MCF 10A (cell line): ENCODE measurements around the gene CCDC142. TPM values are rescaled to one million over a fixed set of nuclear protein-coding genes. Genes with fewer than 3 reads are reported as not detected.

Source experiments
- BruUV-seq: library from RNA; stranded (reverse); fragments of 400-500 nt; replicated peaks from 2 replicates; lab custom pipeline; 2021; lab: Mats Ljungman, UMichigan
- CTCF ChIA-PET: fragments of 300-600 bp; sonication (Branson Sonifier 250); formaldehyde crosslinking; extraction: SDS; loops from one replicate; lab custom pipeline; 2021; ENCODE audit warnings: antibody characterized with exemption, inconsistent platforms; lab: Yijun Ruan, JAX
- POLR2A ChIA-PET: fragments of 300-600, 350-650 bp; sonication (Branson Sonifier 250); formaldehyde crosslinking; extraction: SDS; loops from one replicate; lab custom pipeline; 2020; ENCODE audit warnings: antibody characterized with exemption, inconsistent platforms; lab: Yijun Ruan, JAX
- DNase-seq: peaks from one replicate; pipeline ENCODE4 v3.0.0-alpha.2; 2018; ENCODE audit not compliant: unreplicated experiment
- H3K27ac Mint-ChIP-seq: one replicate; pipeline ENCODE4 v1.8.0; 2022; ENCODE audit warnings: mild to moderate bottlenecking, low read depth, mixed read lengths; ENCODE audit not compliant: unreplicated experiment
- H3K27me3 Mint-ChIP-seq: one replicate; pipeline ENCODE4 v1.8.0; 2022; ENCODE audit warnings: mixed read lengths; ENCODE audit not compliant: insufficient read depth, unreplicated experiment
- H3K36me3 Mint-ChIP-seq: one replicate; pipeline ENCODE4 v1.8.0; 2022; ENCODE audit warnings: mild to moderate bottlenecking, moderate library complexity, mixed read lengths; ENCODE audit not compliant: insufficient read depth, unreplicated experiment
- H3K4me1 Mint-ChIP-seq: one replicate; pipeline ENCODE4 v1.8.0; 2022; ENCODE audit warnings: mixed read lengths; ENCODE audit not compliant: insufficient read depth, unreplicated experiment
- H3K4me3 Mint-ChIP-seq: one replicate; pipeline ENCODE4 v1.8.0; 2022; ENCODE audit warnings: mild to moderate bottlenecking, moderate library complexity, mixed read lengths; ENCODE audit not compliant: unreplicated experiment
- H3K9me3 Mint-ChIP-seq: one replicate; pipeline ENCODE4 v1.8.0; 2022; ENCODE audit warnings: mixed read lengths; ENCODE audit not compliant: unreplicated experiment
- intact Hi-C: fragments of 100-400 bp; cut with micrococcal nuclease; formaldehyde crosslinking; loops from 2 replicates; pipeline ENCODE4 v1.14.1; 2022
- total RNA-seq: library from RNA; stranded (reverse); gene quantifications from 2 replicates; pipeline ENCODE4 v1.2.3, GENCODE V29; 2022
- TF ChIP-seq, protein P1 (sequence below): fragments of 200-600 bp; IDR thresholded peaks from one replicate; pipeline ENCODE4 v1.8.0; 2022; ENCODE audit warnings: antibody characterized with exemption, mild to moderate bottlenecking; ENCODE audit not compliant: unreplicated experiment

The CCDC142 gene
- total RNA-seq, 1 experiment from 2014 or later = 10.1 TPM

DNA sequence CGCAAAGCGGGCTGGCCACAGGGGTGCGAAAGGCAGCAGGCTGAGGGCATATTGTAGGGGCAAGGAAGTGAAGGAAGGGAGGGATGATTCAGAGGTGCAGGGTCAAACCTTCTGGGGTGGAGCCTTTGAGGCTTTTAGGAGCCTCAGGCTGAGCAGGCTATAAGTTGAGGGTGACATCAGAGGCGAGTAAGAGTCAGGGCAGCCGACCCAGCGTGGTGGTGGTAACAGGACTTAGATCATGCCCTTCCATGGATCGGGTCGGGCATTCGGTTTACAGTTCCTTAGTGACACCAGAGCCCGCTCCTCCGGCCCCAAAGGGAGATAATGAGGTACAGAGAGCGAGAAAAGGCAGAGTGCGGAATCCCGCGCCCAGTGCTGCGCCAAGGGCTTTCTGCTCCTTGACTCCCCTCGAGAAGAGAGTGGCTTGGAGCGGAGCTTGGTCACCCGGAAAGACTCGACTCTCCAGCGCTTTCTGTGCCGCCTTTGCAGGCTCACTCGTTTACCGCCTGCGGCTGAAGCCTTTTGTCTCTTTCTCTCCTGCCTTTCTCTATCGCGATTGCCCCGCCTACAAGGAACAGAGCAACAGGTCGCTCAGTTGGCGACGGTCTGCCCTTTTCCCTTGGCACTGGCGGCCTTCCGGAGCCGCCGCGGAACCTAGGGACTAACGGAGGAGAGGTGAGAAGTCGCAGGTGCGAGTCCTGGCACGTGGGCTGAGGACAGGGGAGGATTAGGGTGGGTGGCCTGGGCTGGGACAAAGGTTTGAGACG is 15.9 kb upstream of the CCDC142 start:
- peaks cover 14% of the 10 kb centered on the region for H3K36me3 Mint-ChIP-seq
- H3K27ac Mint-ChIP-seq = no peak overlapping the region
- H3K4me3 Mint-ChIP-seq = peak overlapping the region; percentile 51
- intact Hi-C loops = no loop called here
- ChIA-PET CTCF (interaction anchor here (1.5 kb wide), 1 partner anchor 15 kb away, joined by 5 read pairs; the partner anchor contains the start of genes CCDC142 and TTC31), POLR2A (interaction anchor here (0.6 to 1.9 kb wide), 3 partner anchors 8 to 87 kb away, joined by 3 to 9 read pairs (median 3); partner anchors contain the start of gene PCGF1)
- BruUV-seq = no TSS peak
- peaks cover 16% of the 10 kb centered on the region for H3K27me3 Mint-ChIP-seq
- no peaks in the 10 kb centered on the region for H3K9me3 Mint-ChIP-seq
- peaks cover 11% of the 10 kb centered on the region for H3K4me1 Mint-ChIP-seq
- TF ChIP-seq, protein P1, sequence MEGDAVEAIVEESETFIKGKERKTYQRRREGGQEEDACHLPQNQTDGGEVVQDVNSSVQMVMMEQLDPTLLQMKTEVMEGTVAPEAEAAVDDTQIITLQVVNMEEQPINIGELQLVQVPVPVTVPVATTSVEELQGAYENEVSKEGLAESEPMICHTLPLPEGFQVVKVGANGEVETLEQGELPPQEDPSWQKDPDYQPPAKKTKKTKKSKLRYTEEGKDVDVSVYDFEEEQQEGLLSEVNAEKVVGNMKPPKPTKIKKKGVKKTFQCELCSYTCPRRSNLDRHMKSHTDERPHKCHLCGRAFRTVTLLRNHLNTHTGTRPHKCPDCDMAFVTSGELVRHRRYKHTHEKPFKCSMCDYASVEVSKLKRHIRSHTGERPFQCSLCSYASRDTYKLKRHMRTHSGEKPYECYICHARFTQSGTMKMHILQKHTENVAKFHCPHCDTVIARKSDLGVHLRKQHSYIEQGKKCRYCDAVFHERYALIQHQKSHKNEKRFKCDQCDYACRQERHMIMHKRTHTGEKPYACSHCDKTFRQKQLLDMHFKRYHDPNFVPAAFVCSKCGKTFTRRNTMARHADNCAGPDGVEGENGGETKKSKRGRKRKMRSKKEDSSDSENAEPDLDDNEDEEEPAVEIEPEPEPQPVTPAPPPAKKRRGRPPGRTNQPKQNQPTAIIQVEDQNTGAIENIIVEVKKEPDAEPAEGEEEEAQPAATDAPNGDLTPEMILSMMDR = no peak
- no peak for DNase-seq

DNA sequence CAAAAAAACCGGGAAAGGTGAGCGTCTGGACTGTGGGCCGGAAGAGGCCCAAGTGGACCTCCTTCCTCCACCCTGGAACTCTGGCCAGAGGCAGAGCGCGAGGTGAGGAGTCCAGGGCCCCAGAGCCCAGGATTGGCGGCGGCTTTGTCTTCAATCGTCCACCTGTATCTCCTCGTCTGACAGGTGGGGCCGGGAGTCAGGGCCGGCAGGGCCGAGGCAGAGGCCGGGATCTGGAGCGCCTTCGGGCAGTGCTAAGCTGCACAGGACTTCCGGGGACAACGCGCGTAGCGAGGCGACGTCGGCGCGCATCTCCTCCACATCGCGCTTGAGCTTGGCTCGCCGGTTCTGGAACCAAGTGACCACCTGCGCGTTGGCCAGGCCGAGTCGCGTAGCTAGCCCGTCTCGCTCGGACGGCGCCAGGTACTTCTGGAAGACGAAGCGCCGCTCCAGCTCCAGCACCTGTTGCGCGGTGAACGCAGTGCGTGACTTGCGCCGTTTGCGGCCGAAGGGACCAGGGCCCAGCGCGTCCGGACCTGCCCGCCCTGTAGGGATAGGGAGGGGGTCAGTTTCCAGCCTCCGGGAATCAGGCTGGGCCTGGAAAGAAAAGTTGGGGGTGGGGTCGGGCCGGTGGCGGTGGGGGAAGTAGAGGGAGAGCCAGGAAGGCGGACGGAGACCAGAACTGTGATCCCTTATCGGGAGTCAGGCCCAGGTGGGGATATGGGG is 15.1 kb upstream of the CCDC142 start:
- intact Hi-C loops = no loop called here
- Mint-ChIP-seq H3K27ac (no peak overlapping the region), H3K27me3 (peaks cover 16% of the 10 kb centered on the region), H3K4me1 (peaks cover 11% of the 10 kb centered on the region), H3K9me3 (no peaks in the 10 kb centered on the region), H3K4me3 (peak overlapping the region; percentile 51), H3K36me3 (peaks cover 8% of the 10 kb centered on the region)
- TF ChIP-seq, protein P1 = no peak
- ChIA-PET CTCF (interaction anchor here (1.5 kb wide), 1 partner anchor 14 kb away, joined by 5 read pairs; the partner anchor contains the start of genes CCDC142 and TTC31), POLR2A (interaction anchor here (0.6 to 1.9 kb wide), 4 partner anchors 9 to 89 kb away, joined by 3 to 9 read pairs (median 4); partner anchors contain the start of gene PCGF1)
- no TSS peak for BruUV-seq
- no peak for DNase-seq

DNA sequence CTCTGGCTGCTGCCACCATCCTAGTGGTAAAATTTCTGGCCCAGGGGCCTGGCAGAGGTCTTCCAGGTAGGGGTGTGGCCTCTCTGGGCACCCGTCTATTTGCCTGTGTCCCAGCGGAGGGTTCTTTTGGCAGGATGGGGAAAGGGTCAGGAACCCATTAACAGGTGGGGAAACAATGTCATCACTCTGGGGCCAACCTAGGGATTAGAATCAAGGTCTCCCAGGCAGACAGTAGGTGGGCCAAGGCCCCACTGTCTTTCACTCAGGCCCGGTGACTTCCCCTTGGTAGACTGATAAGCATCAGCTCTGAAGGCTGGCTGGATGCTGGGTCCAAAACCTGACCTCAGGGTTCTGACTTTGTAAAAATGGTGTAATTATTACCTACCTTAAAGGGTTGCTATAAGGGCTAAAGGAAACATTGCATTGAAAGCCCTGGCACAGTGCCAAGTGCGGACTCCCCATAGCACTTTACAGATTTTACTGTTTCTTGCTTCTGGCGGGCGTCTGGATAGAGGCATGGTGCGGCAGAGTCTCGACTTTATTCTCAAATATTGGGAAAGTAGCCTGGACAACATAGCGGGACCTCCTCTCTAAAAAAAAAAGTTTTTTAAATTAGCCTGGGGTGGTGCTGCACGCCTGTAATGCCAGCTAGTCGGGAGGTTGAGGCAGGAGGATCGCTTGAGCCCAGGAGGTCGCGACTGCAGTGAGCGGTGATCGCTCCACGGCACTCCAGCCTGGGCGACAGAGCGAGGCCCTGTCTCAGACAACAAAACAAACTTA is 14.4 kb upstream of the CCDC142 start:
- Mint-ChIP-seq H3K4me3 (peak overlapping the region; percentile 51), H3K27ac (no peak overlapping the region), H3K36me3 (peaks cover 13% of the 10 kb centered on the region), H3K27me3 (peaks cover 16% of the 10 kb centered on the region), H3K4me1 (peaks cover 11% of the 10 kb centered on the region), H3K9me3 (no peaks in the 10 kb centered on the region)
- intact Hi-C loops = no loop called here
- TF ChIP-seq, protein P1 = no peak
- ChIA-PET CTCF (interaction anchor here (0.8 to 1.5 kb wide), 3 partner anchors 11 to 91 kb away, joined by 3 to 5 read pairs (median 3); partner anchors contain the start of genes CCDC142 and TTC31), POLR2A (interaction anchor here (0.9 to 1.9 kb wide), 3 partner anchors 10 to 90 kb away, joined by 3 to 9 read pairs (median 4); partner anchors contain the start of genes CCDC142, PCGF1 and TTC31)
- no TSS peak for BruUV-seq
- DNase-seq = no peak
